H1 (cell line): ENCODE results near the gene HDC. TPM values are rescaled to one million over a fixed set of nuclear protein-coding genes. Genes with fewer than 3 reads are reported as not detected.

Experiments
- CTCF ChIA-PET: fragments of 300-600 bp; sonication (Branson Sonifier 250); formaldehyde crosslinking; loops from one replicate; lab custom pipeline; 2021; ENCODE audit not compliant: partially characterized antibody; lab: Charles Lee
- POLR2A ChIA-PET: fragments of 300-600 bp; sonication (Branson Sonifier 250); formaldehyde crosslinking; loops from one replicate; lab custom pipeline; 2021; ENCODE audit warnings: inconsistent platforms; ENCODE audit not compliant: partially characterized antibody; lab: Charles Lee
- DNase-seq, 2 experiments: peaks; one replicate each; pipeline versions ENCODE4 v3.0.0 to v3.0.0-alpha.2; 2010 to 2022; ENCODE audit warnings: low spot score in 2 of 2, low read depth in 1 of 2, mixed read lengths in 1 of 2
- FAIRE-seq: peaks from 2 replicates; lab custom pipeline; 2011; peaks lifted over from hg19 to GRCh38; lab: Jason Lieb, UNC
- H2AFZ ChIP-seq: 2 replicates; pipeline ENCODE4 v1.8.1; 2012; ENCODE audit warnings: low read length, inconsistent platforms
- H2AK5ac ChIP-seq: 2 replicates; pipeline ENCODE4 v1.6.1; 2013; ENCODE audit warnings: low read depth, low read length
- H2BK120ac ChIP-seq: replicated peaks from 2 replicates; pipeline ENCODE3; 2013; ENCODE audit warnings: low read depth, low read length, inconsistent platforms
- H2BK12ac ChIP-seq: 2 replicates; pipeline ENCODE4 v1.6.1; 2013; ENCODE audit warnings: low read depth, low read length
- H2BK15ac ChIP-seq: 2 replicates; pipeline ENCODE4 v1.6.1; 2013; ENCODE audit warnings: low read length
- H2BK20ac ChIP-seq: 2 replicates; pipeline ENCODE4 v1.6.1; 2013; ENCODE audit warnings: low read length
- H2BK5ac ChIP-seq: 2 replicates; pipeline ENCODE4 v1.6.1; 2013; ENCODE audit warnings: low read depth, low read length
- H3K14ac ChIP-seq: 2 replicates; pipeline ENCODE4 v1.6.1; 2013; ENCODE audit warnings: inconsistent platforms; ENCODE audit not compliant: insufficient read length
- H3K18ac ChIP-seq: 2 replicates; pipeline ENCODE4 v1.6.1; 2013; ENCODE audit warnings: low read length; ENCODE audit errors: extremely low read depth
- H3K23ac ChIP-seq: 2 replicates; pipeline ENCODE4 v1.6.1; 2013; ENCODE audit warnings: inconsistent platforms; ENCODE audit not compliant: insufficient read length
- H3K23me2 ChIP-seq: 2 replicates; pipeline ENCODE4 v1.6.1; 2013; ENCODE audit warnings: low read depth, low read length
- H3K27ac ChIP-seq: 2 replicates; pipeline ENCODE4 v1.6.1; 2011; ENCODE audit warnings: low read depth, low read length, inconsistent platforms
- H3K27me3 ChIP-seq, 4 experiments: replicated peaks in 1 of 4; 1 replicate in 1 of 4; 2 replicates in 3 of 4; pipeline versions ENCODE4 v1.6.1 to v1.8.1; 2011 to 2013; ENCODE audit warnings: low read length in 3 of 4, mild to moderate bottlenecking in 3 of 4, inconsistent platforms in 2 of 4, mixed read lengths in 2 of 4, moderate library complexity in 1 of 4; ENCODE audit not compliant: control insufficient read depth in 3 of 4, insufficient read depth in 3 of 4; ENCODE audit errors: extremely low read depth in 1 of 4
- H3K36me3 ChIP-seq, 4 experiments: 2 replicates each; pipeline versions ENCODE4 v1.6.1 to v1.8.1; 2011 to 2013; ENCODE audit warnings: mild to moderate bottlenecking in 4 of 4, low read length in 3 of 4, moderate library complexity in 2 of 4, control low read depth in 1 of 4, inconsistent platforms in 1 of 4; ENCODE audit not compliant: insufficient read depth in 4 of 4, control insufficient read depth in 2 of 4
- H3K4ac ChIP-seq: replicated peaks from 2 replicates; pipeline ENCODE3; 2013; ENCODE audit warnings: low read length, low read depth, mixed read lengths, inconsistent platforms; ENCODE audit not compliant: insufficient read length
- H3K4me1 ChIP-seq, 4 experiments: replicated peaks in 1 of 4; 1 replicate in 1 of 4; 2 replicates in 3 of 4; pipeline versions ENCODE4 v1.6.1 to v1.8.1; 2011 to 2013; ENCODE audit warnings: low read length in 3 of 4, inconsistent platforms in 2 of 4, mixed read lengths in 1 of 4; ENCODE audit not compliant: insufficient read depth in 4 of 4, control insufficient read depth in 3 of 4
- H3K4me2 ChIP-seq, 2 experiments: 2 replicates each; pipeline versions ENCODE4 v1.6.1 to v1.8.1; 2011 to 2013; ENCODE audit warnings: low read depth in 2 of 2, low read length in 2 of 2, control low read depth in 1 of 2, inconsistent platforms in 1 of 2, mild to moderate bottlenecking in 1 of 2; ENCODE audit not compliant: insufficient read depth in 1 of 2
- H3K4me3 ChIP-seq, 4 experiments: fragments of 200-600, 300-600 bp in 1 of 4; sonication (generic), shearing (Covaris generic), sonication (Bioruptor Twin) in 1 of 4; 2 replicates each; pipeline versions ENCODE4 v1.5.1 to v1.8.1; 2011 to 2016; ENCODE audit warnings: low read length in 4 of 4, low read depth in 3 of 4, control low read depth in 2 of 4, inconsistent platforms in 2 of 4, mild to moderate bottlenecking in 2 of 4, mixed read lengths in 1 of 4, moderate library complexity in 1 of 4; ENCODE audit not compliant: insufficient read depth in 2 of 4; ENCODE audit errors: extremely low read depth in 1 of 4
- H3K56ac ChIP-seq: replicated peaks from 2 replicates; pipeline ENCODE3; 2013; ENCODE audit warnings: low read depth, mild to moderate bottlenecking, mixed read lengths, low read length, inconsistent platforms; ENCODE audit not compliant: insufficient read length
- H3K79me1 ChIP-seq: 2 replicates; pipeline ENCODE4 v1.6.1; 2013; ENCODE audit warnings: low read depth, low read length, control low read depth
- H3K79me2 ChIP-seq, 2 experiments: 2 replicates each; pipeline versions ENCODE4 v1.6.1 to v1.8.1; 2012 to 2013; ENCODE audit warnings: low read length in 2 of 2, mild to moderate bottlenecking in 2 of 2, inconsistent platforms in 1 of 2; ENCODE audit not compliant: insufficient read depth in 2 of 2, control insufficient read depth in 1 of 2
- H3K9ac ChIP-seq, 4 experiments: replicated peaks in 1 of 4; 1 replicate in 1 of 4; 2 replicates in 3 of 4; pipeline versions ENCODE4 v1.6.1 to v1.8.1; 2011 to 2013; ENCODE audit warnings: low read depth in 3 of 4, low read length in 3 of 4, control low read depth in 2 of 4, mild to moderate bottlenecking in 2 of 4, moderate library complexity in 2 of 4, inconsistent platforms in 1 of 4; ENCODE audit errors: extremely low read depth in 1 of 4
- H3K9me3 ChIP-seq, 2 experiments: 2 replicates each; pipeline versions ENCODE4 v1.6.1 to v1.8.1; 2012 to 2013; ENCODE audit warnings: mild to moderate bottlenecking in 2 of 2, moderate library complexity in 2 of 2, control low read depth in 1 of 2, inconsistent platforms in 1 of 2, low read depth in 1 of 2, low read length in 1 of 2, mixed read lengths in 1 of 2; ENCODE audit not compliant: insufficient read depth in 2 of 2
- H4K20me1 ChIP-seq, 2 experiments: replicated peaks in 1 of 2; 2 replicates each; pipeline versions ENCODE3 to v1.8.1; 2011 to 2013; ENCODE audit warnings: inconsistent platforms in 2 of 2, low read length in 2 of 2, mild to moderate bottlenecking in 1 of 2; ENCODE audit not compliant: insufficient read depth in 2 of 2, control insufficient read depth in 1 of 2
- H4K5ac ChIP-seq: 2 replicates; pipeline ENCODE4 v1.6.1; 2013; ENCODE audit warnings: low read length, low read depth, mixed read lengths, inconsistent platforms; ENCODE audit not compliant: insufficient read length
- H4K8ac ChIP-seq: 2 replicates; pipeline ENCODE4 v1.8.0; 2013; ENCODE audit warnings: mild to moderate bottlenecking, moderate library complexity, low read length, inconsistent platforms; ENCODE audit not compliant: insufficient read depth; ENCODE audit errors: extremely low read depth
- H4K91ac ChIP-seq: replicated peaks from 2 replicates; pipeline ENCODE3; 2013; ENCODE audit warnings: low read length, mixed read lengths, inconsistent platforms; ENCODE audit not compliant: insufficient read length
- BCL11A ChIP-seq, 2 experiments: IDR thresholded peaks; one replicate each; pipeline ENCODE4 v1.6.1; 2011; ENCODE audit warnings: low read depth in 2 of 2, low read length in 2 of 2, mild to moderate bottlenecking in 2 of 2
- CBX5 ChIP-seq: fragments of 300-800, 300-1000 bp; sonication (generic); IDR thresholded peaks from 2 replicates; pipeline ENCODE4 v1.7.1; 2016; ENCODE audit warnings: antibody characterized with exemption, low read length, low read depth
- HDAC2 ChIP-seq, 2 experiments: fragments of 300-600 bp in 1 of 2; sonication (generic) in 1 of 2; IDR thresholded peaks; 2 replicates each; pipeline ENCODE4 v1.6.1; 2011 to 2012; ENCODE audit warnings: low read depth in 2 of 2, low read length in 2 of 2, mild to moderate bottlenecking in 2 of 2, moderate library complexity in 2 of 2, borderline replicate concordance in 1 of 2, inconsistent platforms in 1 of 2
- WGBS, 2 experiments: shearing (Covaris generic) in 1 of 2; methylation state at CpG; one replicate each; pipeline versions ENCODE4 v1.1.6 to v1.1.7; 2013 to 2015; ENCODE audit warnings: low lambda C conversion rate in 2 of 2, mixed read lengths in 2 of 2, inconsistent platforms in 1 of 2, low coverage in 1 of 2, missing lambda C conversion rate in 1 of 2; ENCODE audit not compliant: insufficient replicate concordance in 2 of 2, insufficient coverage in 1 of 2, insufficient read length in 1 of 2; ENCODE audit errors: extremely low coverage in 1 of 2, missing lambda C conversion rate in 1 of 2; 5-methylcytosine and 5-hydroxymethylcytosine counted together
- polyA plus RNA-seq, 7 experiments: library from polyadenylated mRNA; depleted of rRNA in 3 of 7; stranded (reverse) in 5 of 7; unstranded in 2 of 7; fragments of >200 nt in 5 of 7; fragments of 200-250 nt in 2 of 7; gene quantifications; 1 replicate in 5 of 7; 2 replicates in 1 of 7; 4 replicates in 1 of 7; pipeline versions ENCODE4 v1.2.1 to v1.2.3, GENCODE V29; 2011 to 2013; ENCODE audit warnings: missing spikeins in 2 of 7, mixed read lengths in 2 of 7
- total RNA-seq: library from RNA; stranded (reverse); fragmentation: NEBNext Ultra II Directional; extraction: Animal tissue kit (Norgen Biotek cat#: 25700); gene quantifications from 2 replicates; pipeline ENCODE4 v1.2.1, GENCODE V29; 2021

HDC gene
- total and polyA plus RNA-seq, 2 of the 8 experiments (the other 6 are each of a cell fraction or from before 2014, with no cell fraction given): 0.20 to 0.22 TPM

GRCh38 chr15:50222181-50222580 lies 43.3 kb downstream of the HDC start:
- no peaks in the 10 kb centered on the region for H3K27me3 ChIP-seq
- H3K14ac ChIP-seq: no peak overlapping the region
- ChIA-PET CTCF (interaction anchor here (1.4 kb wide), 1 partner anchor 11 kb away, joined by 4 read pairs; no protein-coding TSS in a partner anchor), POLR2A (no interaction called here)
- no peak overlapping the region for H3K4ac ChIP-seq
- H3K79me1 ChIP-seq: no peaks in the 10 kb centered on the region
- no peak overlapping the region for H2AK5ac ChIP-seq
- TF ChIP-seq HDAC2 (IDR thresholded peaks at IDR 0.05; ENCODE audit: borderline replicate concordance in 1 of 2, low read depth in 2 of 2, low read length in 2 of 2) (no peak), BCL11A (IDR thresholded peaks at IDR 0.05; ENCODE audit: low read depth in 2 of 2, low read length in 2 of 2) (no peak), CBX5 (no peak)
- H2BK120ac ChIP-seq: no peak overlapping the region
- WGBS, 2 experiments: 85% methylated on average over 2 of the region's 2 CpGs; no CpG with 5 or more reads in 1 of the 2 experiments
- H3K79me2 ChIP-seq: no peaks in the 10 kb centered on the region
- DNase-seq (no peak), FAIRE-seq (no peak)
- no peaks in the 10 kb centered on the region for H3K9me3 ChIP-seq
- H2BK5ac ChIP-seq: no peak overlapping the region
- no peak overlapping the region for H2BK20ac ChIP-seq
- no peak overlapping the region for H2AFZ ChIP-seq
- H3K4me2 ChIP-seq: no peak overlapping the region
- no peaks in the 10 kb centered on the region for H3K4me1 ChIP-seq
- H2BK15ac ChIP-seq: no peak overlapping the region
- H3K23me2 ChIP-seq: no peaks in the 10 kb centered on the region
- H3K23ac ChIP-seq: no peak overlapping the region
- H3K18ac ChIP-seq: no peak overlapping the region
- H3K9ac ChIP-seq: no peak overlapping the region
- no peak overlapping the region for H3K4me3 ChIP-seq
- no peak overlapping the region for H2BK12ac ChIP-seq
- H3K27ac ChIP-seq: no peak overlapping the region
- H3K56ac ChIP-seq: no peak overlapping the region
- H4K91ac ChIP-seq: no peak overlapping the region
- H4K20me1 ChIP-seq: no peaks in the 10 kb centered on the region
- H3K36me3 ChIP-seq: peaks cover 0 to 2% (median 0%) of the 10 kb centered on the region in 4 experiments; a peak in 2 of 8 replicates
- H4K8ac ChIP-seq: no peak overlapping the region
- H4K5ac ChIP-seq: no peak overlapping the region
